H1 (cell line): ENCODE data around the gene JPH2. TPM values are rescaled to one million over a fixed set of nuclear protein-coding genes. Genes with fewer than 3 reads are reported as not detected.

Source experiments
- CTCF ChIA-PET: fragments of 300-600 bp; sonication (Branson Sonifier 250); formaldehyde crosslinking; loops from one replicate; lab custom pipeline; 2021; ENCODE audit not compliant: partially characterized antibody; lab: Charles Lee
- POLR2A ChIA-PET: fragments of 300-600 bp; sonication (Branson Sonifier 250); formaldehyde crosslinking; loops from one replicate; lab custom pipeline; 2021; ENCODE audit warnings: inconsistent platforms; ENCODE audit not compliant: partially characterized antibody; lab: Charles Lee
- DNase-seq, 2 experiments: peaks; one replicate each; pipeline versions ENCODE4 v3.0.0 to v3.0.0-alpha.2; 2010 to 2022; ENCODE audit warnings: low spot score in 2 of 2, low read depth in 1 of 2, mixed read lengths in 1 of 2
- FAIRE-seq: peaks from 2 replicates; lab custom pipeline; 2011; peaks lifted over from hg19 to GRCh38; lab: Jason Lieb, UNC
- H2AFZ ChIP-seq: 2 replicates; pipeline ENCODE4 v1.8.1; 2012; ENCODE audit warnings: low read length, inconsistent platforms
- H2AK5ac ChIP-seq: 2 replicates; pipeline ENCODE4 v1.6.1; 2013; ENCODE audit warnings: low read depth, low read length
- H2BK120ac ChIP-seq: replicated peaks from 2 replicates; pipeline ENCODE3; 2013; ENCODE audit warnings: low read depth, low read length, inconsistent platforms
- H2BK12ac ChIP-seq: 2 replicates; pipeline ENCODE4 v1.6.1; 2013; ENCODE audit warnings: low read depth, low read length
- H2BK15ac ChIP-seq: 2 replicates; pipeline ENCODE4 v1.6.1; 2013; ENCODE audit warnings: low read length
- H2BK20ac ChIP-seq: 2 replicates; pipeline ENCODE4 v1.6.1; 2013; ENCODE audit warnings: low read length
- H2BK5ac ChIP-seq: 2 replicates; pipeline ENCODE4 v1.6.1; 2013; ENCODE audit warnings: low read depth, low read length
- H3K14ac ChIP-seq: 2 replicates; pipeline ENCODE4 v1.6.1; 2013; ENCODE audit warnings: inconsistent platforms; ENCODE audit not compliant: insufficient read length
- H3K18ac ChIP-seq: 2 replicates; pipeline ENCODE4 v1.6.1; 2013; ENCODE audit warnings: low read length; ENCODE audit errors: extremely low read depth
- H3K23ac ChIP-seq: 2 replicates; pipeline ENCODE4 v1.6.1; 2013; ENCODE audit warnings: inconsistent platforms; ENCODE audit not compliant: insufficient read length
- H3K23me2 ChIP-seq: 2 replicates; pipeline ENCODE4 v1.6.1; 2013; ENCODE audit warnings: low read depth, low read length
- H3K27ac ChIP-seq: 2 replicates; pipeline ENCODE4 v1.6.1; 2011; ENCODE audit warnings: low read depth, low read length, inconsistent platforms
- H3K27me3 ChIP-seq, 4 experiments: replicated peaks in 1 of 4; 1 replicate in 1 of 4; 2 replicates in 3 of 4; pipeline versions ENCODE4 v1.6.1 to v1.8.1; 2011 to 2013; ENCODE audit warnings: low read length in 3 of 4, mild to moderate bottlenecking in 3 of 4, inconsistent platforms in 2 of 4, mixed read lengths in 2 of 4, moderate library complexity in 1 of 4; ENCODE audit not compliant: control insufficient read depth in 3 of 4, insufficient read depth in 3 of 4; ENCODE audit errors: extremely low read depth in 1 of 4
- H3K36me3 ChIP-seq, 4 experiments: 2 replicates each; pipeline versions ENCODE4 v1.6.1 to v1.8.1; 2011 to 2013; ENCODE audit warnings: mild to moderate bottlenecking in 4 of 4, low read length in 3 of 4, moderate library complexity in 2 of 4, control low read depth in 1 of 4, inconsistent platforms in 1 of 4; ENCODE audit not compliant: insufficient read depth in 4 of 4, control insufficient read depth in 2 of 4
- H3K4ac ChIP-seq: replicated peaks from 2 replicates; pipeline ENCODE3; 2013; ENCODE audit warnings: low read length, low read depth, mixed read lengths, inconsistent platforms; ENCODE audit not compliant: insufficient read length
- H3K4me1 ChIP-seq, 4 experiments: replicated peaks in 1 of 4; 1 replicate in 1 of 4; 2 replicates in 3 of 4; pipeline versions ENCODE4 v1.6.1 to v1.8.1; 2011 to 2013; ENCODE audit warnings: low read length in 3 of 4, inconsistent platforms in 2 of 4, mixed read lengths in 1 of 4; ENCODE audit not compliant: insufficient read depth in 4 of 4, control insufficient read depth in 3 of 4
- H3K4me2 ChIP-seq, 2 experiments: 2 replicates each; pipeline versions ENCODE4 v1.6.1 to v1.8.1; 2011 to 2013; ENCODE audit warnings: low read depth in 2 of 2, low read length in 2 of 2, control low read depth in 1 of 2, inconsistent platforms in 1 of 2, mild to moderate bottlenecking in 1 of 2; ENCODE audit not compliant: insufficient read depth in 1 of 2
- H3K4me3 ChIP-seq, 4 experiments: fragments of 200-600, 300-600 bp in 1 of 4; sonication (generic), shearing (Covaris generic), sonication (Bioruptor Twin) in 1 of 4; 2 replicates each; pipeline versions ENCODE4 v1.5.1 to v1.8.1; 2011 to 2016; ENCODE audit warnings: low read length in 4 of 4, low read depth in 3 of 4, control low read depth in 2 of 4, inconsistent platforms in 2 of 4, mild to moderate bottlenecking in 2 of 4, mixed read lengths in 1 of 4, moderate library complexity in 1 of 4; ENCODE audit not compliant: insufficient read depth in 2 of 4; ENCODE audit errors: extremely low read depth in 1 of 4
- H3K56ac ChIP-seq: replicated peaks from 2 replicates; pipeline ENCODE3; 2013; ENCODE audit warnings: low read depth, mild to moderate bottlenecking, mixed read lengths, low read length, inconsistent platforms; ENCODE audit not compliant: insufficient read length
- H3K79me1 ChIP-seq: 2 replicates; pipeline ENCODE4 v1.6.1; 2013; ENCODE audit warnings: low read depth, low read length, control low read depth
- H3K79me2 ChIP-seq, 2 experiments: 2 replicates each; pipeline versions ENCODE4 v1.6.1 to v1.8.1; 2012 to 2013; ENCODE audit warnings: low read length in 2 of 2, mild to moderate bottlenecking in 2 of 2, inconsistent platforms in 1 of 2; ENCODE audit not compliant: insufficient read depth in 2 of 2, control insufficient read depth in 1 of 2
- H3K9ac ChIP-seq, 4 experiments: replicated peaks in 1 of 4; 1 replicate in 1 of 4; 2 replicates in 3 of 4; pipeline versions ENCODE4 v1.6.1 to v1.8.1; 2011 to 2013; ENCODE audit warnings: low read depth in 3 of 4, low read length in 3 of 4, control low read depth in 2 of 4, mild to moderate bottlenecking in 2 of 4, moderate library complexity in 2 of 4, inconsistent platforms in 1 of 4; ENCODE audit errors: extremely low read depth in 1 of 4
- H3K9me3 ChIP-seq, 2 experiments: 2 replicates each; pipeline versions ENCODE4 v1.6.1 to v1.8.1; 2012 to 2013; ENCODE audit warnings: mild to moderate bottlenecking in 2 of 2, moderate library complexity in 2 of 2, control low read depth in 1 of 2, inconsistent platforms in 1 of 2, low read depth in 1 of 2, low read length in 1 of 2, mixed read lengths in 1 of 2; ENCODE audit not compliant: insufficient read depth in 2 of 2
- H4K20me1 ChIP-seq, 2 experiments: replicated peaks in 1 of 2; 2 replicates each; pipeline versions ENCODE3 to v1.8.1; 2011 to 2013; ENCODE audit warnings: inconsistent platforms in 2 of 2, low read length in 2 of 2, mild to moderate bottlenecking in 1 of 2; ENCODE audit not compliant: insufficient read depth in 2 of 2, control insufficient read depth in 1 of 2
- H4K5ac ChIP-seq: 2 replicates; pipeline ENCODE4 v1.6.1; 2013; ENCODE audit warnings: low read length, low read depth, mixed read lengths, inconsistent platforms; ENCODE audit not compliant: insufficient read length
- H4K8ac ChIP-seq: 2 replicates; pipeline ENCODE4 v1.8.0; 2013; ENCODE audit warnings: mild to moderate bottlenecking, moderate library complexity, low read length, inconsistent platforms; ENCODE audit not compliant: insufficient read depth; ENCODE audit errors: extremely low read depth
- H4K91ac ChIP-seq: replicated peaks from 2 replicates; pipeline ENCODE3; 2013; ENCODE audit warnings: low read length, mixed read lengths, inconsistent platforms; ENCODE audit not compliant: insufficient read length
- ASH2L ChIP-seq: fragments of 200-600, 300-600 bp; sonication (generic); IDR thresholded peaks from one replicate; pipeline ENCODE4 v1.7.1; 2017; ENCODE audit warnings: low read length
- CBX5 ChIP-seq: fragments of 300-800, 300-1000 bp; sonication (generic); IDR thresholded peaks from 2 replicates; pipeline ENCODE4 v1.7.1; 2016; ENCODE audit warnings: antibody characterized with exemption, low read length, low read depth
- CBX8 ChIP-seq: fragments of 300-800, 300-1000 bp; sonication (generic); IDR thresholded peaks from 2 replicates; pipeline ENCODE4 v1.7.1; 2016; ENCODE audit warnings: low read depth, low read length, borderline replicate concordance
- CTBP2 ChIP-seq: IDR thresholded peaks from 2 replicates; pipeline ENCODE4 v1.7.0; 2011; ENCODE audit warnings: borderline replicate concordance, mild to moderate bottlenecking, moderate library complexity, mixed read lengths, low read length; ENCODE audit not compliant: insufficient read depth, insufficient read length
- E2F6 ChIP-seq: IDR thresholded peaks from 2 replicates; pipeline ENCODE4 v1.6.1; 2012; ENCODE audit warnings: inconsistent platforms
- EZH2 ChIP-seq: fragments of 200-600 bp; sonication (generic); IDR thresholded peaks from 2 replicates; pipeline ENCODE4 v1.7.1; 2012; ENCODE audit warnings: low read depth, mild to moderate bottlenecking, moderate library complexity, low read length, inconsistent platforms; ENCODE audit not compliant: severe bottlenecking
- KDM5A ChIP-seq: fragments of 200-600 bp; IDR thresholded peaks from 2 replicates; pipeline ENCODE4 v1.7.1; 2012; ENCODE audit warnings: mild to moderate bottlenecking, low read length, inconsistent platforms, mixed read lengths
- MAFK ChIP-seq: IDR thresholded peaks from 2 replicates; pipeline ENCODE4 v1.6.1; 2012; ENCODE audit warnings: low read depth, mild to moderate bottlenecking, improper control_type of control experiment, low read length
- RBBP5 ChIP-seq: IDR thresholded peaks from 2 replicates; pipeline ENCODE4 v1.7.1; 2012; ENCODE audit warnings: low read depth, mild to moderate bottlenecking, inconsistent platforms, low read length, moderate library complexity, borderline replicate concordance
- RNF2 ChIP-seq: fragments of 200-900, 300-1000 bp; sonication (generic); IDR thresholded peaks from 2 replicates; pipeline ENCODE4 v1.7.1; 2016; ENCODE audit warnings: borderline replicate concordance, low read depth, mild to moderate bottlenecking, antibody characterized with exemption, low read length; ENCODE audit not compliant: poor library complexity, severe bottlenecking; ENCODE audit errors: missing control alignments
- TBP ChIP-seq: IDR thresholded peaks from 2 replicates; pipeline ENCODE4 v1.6.1; 2011; ENCODE audit warnings: low read depth, low read length, improper control_type of control experiment
- YY1 ChIP-seq: IDR thresholded peaks from 2 replicates; pipeline ENCODE4 v1.6.1; 2011; ENCODE audit warnings: low read depth, mild to moderate bottlenecking, low read length
- WGBS, 2 experiments: shearing (Covaris generic) in 1 of 2; methylation state at CpG; one replicate each; pipeline versions ENCODE4 v1.1.6 to v1.1.7; 2013 to 2015; ENCODE audit warnings: low lambda C conversion rate in 2 of 2, mixed read lengths in 2 of 2, inconsistent platforms in 1 of 2, low coverage in 1 of 2, missing lambda C conversion rate in 1 of 2; ENCODE audit not compliant: insufficient replicate concordance in 2 of 2, insufficient coverage in 1 of 2, insufficient read length in 1 of 2; ENCODE audit errors: extremely low coverage in 1 of 2, missing lambda C conversion rate in 1 of 2; 5-methylcytosine and 5-hydroxymethylcytosine counted together
- polyA plus RNA-seq, 7 experiments: library from polyadenylated mRNA; depleted of rRNA in 3 of 7; stranded (reverse) in 5 of 7; unstranded in 2 of 7; fragments of >200 nt in 5 of 7; fragments of 200-250 nt in 2 of 7; gene quantifications; 1 replicate in 5 of 7; 2 replicates in 1 of 7; 4 replicates in 1 of 7; pipeline versions ENCODE4 v1.2.1 to v1.2.3, GENCODE V29; 2011 to 2013; ENCODE audit warnings: missing spikeins in 2 of 7, mixed read lengths in 2 of 7
- total RNA-seq: library from RNA; stranded (reverse); fragmentation: NEBNext Ultra II Directional; extraction: Animal tissue kit (Norgen Biotek cat#: 25700); gene quantifications from 2 replicates; pipeline ENCODE4 v1.2.1, GENCODE V29; 2021

JPH2 gene
- total and polyA plus RNA-seq, 2 of the 8 experiments (the other 6 are each of a cell fraction or from before 2014, with no cell fraction given), result 0.59 to 1.3 TPM

DNA sequence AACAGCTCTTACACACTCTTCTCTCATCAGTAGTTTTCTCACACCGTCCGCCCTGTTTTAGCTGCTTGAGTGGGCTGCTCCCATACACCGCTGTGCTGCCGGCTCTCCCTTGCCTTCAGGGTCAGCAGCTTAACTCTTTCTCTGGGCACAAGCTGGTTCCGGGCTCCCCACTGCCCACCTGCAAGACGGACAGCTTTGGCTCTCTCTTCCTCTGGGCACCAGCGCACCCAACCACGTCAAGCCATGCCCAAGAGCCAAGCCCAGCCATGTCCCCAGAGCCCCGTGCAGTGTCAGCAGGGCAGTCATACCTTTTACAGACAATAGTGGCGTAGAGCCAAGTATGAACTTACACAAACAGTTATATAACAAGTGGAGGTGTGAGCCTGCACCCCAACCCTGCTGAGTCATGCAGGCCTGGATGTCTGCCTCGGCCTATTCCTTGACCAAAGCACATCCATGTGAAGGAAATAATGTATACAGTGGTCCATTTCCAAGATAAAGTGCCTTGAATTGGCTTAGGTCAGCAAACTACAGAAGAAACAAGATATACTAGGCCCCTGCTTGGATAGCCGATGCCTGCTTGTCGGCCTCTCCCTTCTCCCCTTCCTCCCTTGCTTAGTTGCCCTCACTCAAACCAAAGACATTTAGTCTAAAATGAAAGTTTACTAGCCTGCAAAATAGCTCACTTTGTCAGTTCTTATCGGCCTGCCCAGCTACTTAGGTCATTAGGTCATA lies 89.3 kb downstream of the JPH2 start:
- H3K79me2 ChIP-seq, result no peaks in the 10 kb centered on the region
- no peak overlapping the region for H3K14ac ChIP-seq
- ChIA-PET POLR2A (no interaction called here), CTCF (interaction anchor here (0.7 to 4.2 kb wide), 4 partner anchors 11 to 119 kb away, joined by 3 to 17 read pairs (median 4); no protein-coding TSS in a partner anchor)
- no peak for FAIRE-seq
- no peak overlapping the region for H2BK20ac ChIP-seq
- no peak overlapping the region for H2AFZ ChIP-seq
- no peaks in the 10 kb centered on the region for H4K20me1 ChIP-seq
- no peak overlapping the region for H3K18ac ChIP-seq
- no peak overlapping the region for H4K5ac ChIP-seq
- no peak overlapping the region for H3K4me3 ChIP-seq
- no peaks in the 10 kb centered on the region for H3K23me2 ChIP-seq
- H3K27ac ChIP-seq, result no peak overlapping the region
- no peaks in the 10 kb centered on the region for H3K27me3 ChIP-seq
- DNase-seq, result no peak
- no peak overlapping the region for H3K9ac ChIP-seq
- no peak overlapping the region for H3K4me2 ChIP-seq
- H3K79me1 ChIP-seq, result no peaks in the 10 kb centered on the region
- WGBS, 2 experiments, result 82% methylated on average over 13 of the region's 14 CpGs; no CpG with 5 or more reads in 1 of the 2 experiments
- no peak overlapping the region for H4K91ac ChIP-seq
- H3K9me3 ChIP-seq, result no peaks in the 10 kb centered on the region
- no peak overlapping the region for H2BK15ac ChIP-seq
- H4K8ac ChIP-seq, result no peak overlapping the region
- no peak overlapping the region for H3K23ac ChIP-seq
- no peak overlapping the region for H3K4ac ChIP-seq
- H2BK120ac ChIP-seq, result no peak overlapping the region
- H2BK12ac ChIP-seq, result no peak overlapping the region
- no peak overlapping the region for H2BK5ac ChIP-seq
- H3K56ac ChIP-seq, result no peak overlapping the region
- no peak overlapping the region for H2AK5ac ChIP-seq
- H3K36me3 ChIP-seq, result no peaks in the 10 kb centered on the region
- H3K4me1 ChIP-seq, result no peaks in the 10 kb centered on the region
- no peak for TF ChIP-seq KDM5A
- TF ChIP-seq E2F6, result no peak
- no peak for TF ChIP-seq EZH2
- TF ChIP-seq RBBP5, result no peak
- no peak for TF ChIP-seq ASH2L
- TF ChIP-seq TBP, result no peak
- TF ChIP-seq CTBP2, result no peak
- TF ChIP-seq YY1, result no peak
- no peak for TF ChIP-seq MAFK
- no peak for TF ChIP-seq CBX5
- TF ChIP-seq RNF2, result no peak
- no peak for TF ChIP-seq CBX8
